K562 (cell line): ENCODE results near the gene ANKRD61. TPM values are rescaled to one million over a fixed set of nuclear protein-coding genes. Genes with fewer than 3 reads are reported as not detected.

ENCODE experiments used
- ATF1 ChIP-seq, 2 experiments: fragments of 450-650 bp in 1 of 2; IDR thresholded peaks; 2 replicates each; pipeline ENCODE4 v1.6.1; 2016; ENCODE audit warnings: missing compliant biosample characterization in 1 of 2, missing genetic modification characterization in 1 of 2
- BMI1 ChIP-seq: fragments of 150-350 bp; IDR thresholded peaks from 2 replicates; pipeline ENCODE4 v1.6.1; 2014; ENCODE audit warnings: low read length
- CUX1 ChIP-seq: fragments of 200-800 bp; sonication (Bioruptor generic); IDR thresholded peaks from 2 replicates; pipeline ENCODE4 v1.6.1; 2016; ENCODE audit warnings: missing genetic modification characterization, missing compliant biosample characterization
- RCOR1 ChIP-seq, 2 experiments: IDR thresholded peaks; 2 replicates each; pipeline ENCODE4 v1.6.1; 2012; ENCODE audit warnings: low read depth in 2 of 2, low read length in 2 of 2, borderline replicate concordance in 1 of 2, improper control_type of control experiment in 1 of 2
- RUNX1 ChIP-seq: sonication (generic); IDR thresholded peaks from 2 replicates; pipeline ENCODE4 v1.6.1; 2016; ENCODE audit warnings: antibody characterized with exemption, low read depth
- SIN3A ChIP-seq, 2 experiments: fragments of 150-350 bp in 1 of 2; IDR thresholded peaks; 2 replicates each; pipeline ENCODE4 v1.6.1; 2011 to 2016; ENCODE audit warnings: borderline replicate concordance in 2 of 2, low read depth in 2 of 2, low read length in 2 of 2, mild to moderate bottlenecking in 2 of 2, moderate library complexity in 2 of 2; ENCODE audit not compliant: control insufficient read depth in 1 of 2
- STAT6 ChIP-seq: sonication (generic); formaldehyde crosslinking; IDR thresholded peaks from 2 replicates; pipeline ENCODE4 v1.8.1; 2023; ENCODE audit warnings: mild to moderate bottlenecking, missing genetic modification reagents
- TAF15 ChIP-seq: fragments of 200-400 bp; formaldehyde crosslinking; IDR thresholded peaks from 2 replicates; pipeline ENCODE4 v1.6.1; 2017; ENCODE audit warnings: mild to moderate bottlenecking, low read depth, low read length, moderate library complexity
- TBL1XR1 ChIP-seq, 2 experiments: IDR thresholded peaks; 2 replicates each; pipeline ENCODE4 v1.6.1; 2012; ENCODE audit warnings: improper control_type of control experiment in 2 of 2, low read length in 2 of 2, mild to moderate bottlenecking in 1 of 2
- ZBTB33 ChIP-seq: sonication (generic); formaldehyde crosslinking; IDR thresholded peaks from 2 replicates; pipeline ENCODE4 v1.8.1; 2023; ENCODE audit warnings: mild to moderate bottlenecking, missing genetic modification reagents
- ZFP1 ChIP-seq: fragments of 450-650 bp; formaldehyde crosslinking; IDR thresholded peaks from 2 replicates; pipeline ENCODE4 v1.4.0; 2020; ENCODE audit warnings: mild to moderate bottlenecking, mixed read lengths
- ZNF121 ChIP-seq: sonication (generic); formaldehyde crosslinking; conservative IDR thresholded peaks from 2 replicates; pipeline ENCODE4 v1.8.0; 2022; ENCODE audit warnings: missing genetic modification reagents
- ZNF717 ChIP-seq: fragments of 250-450 bp; sonication (Bioruptor Pico); IDR thresholded peaks from 2 replicates; pipeline ENCODE4 v1.5.0; 2021
- polyA plus RNA-seq, 8 experiments: library from polyadenylated mRNA; depleted of rRNA in 4 of 8; stranded (reverse) in 5 of 8; unstranded in 3 of 8; fragments of >200 nt; fragmentation: Nextera tagmentation in 2 of 8; fragmentation: Illumina TruSeq in 1 of 8; extraction: Ambion mirVana in 2 of 8; extraction: Trizol in 1 of 8; gene quantifications; 2 replicates each; pipeline versions ENCODE4 v1.2.1 to v1.2.3, GENCODE V29; 2011 to 2014; ENCODE audit warnings: inconsistent platforms in 1 of 8, missing spikeins in 1 of 8
- total RNA-seq, 7 experiments: library from RNA; depleted of rRNA in 6 of 7; stranded (reverse); fragments of >200 nt in 6 of 7; fragmentation: Illumina TruSeq in 2 of 7; extraction: Trizol in 2 of 7; gene quantifications; 2 replicates each; pipeline versions ENCODE4 v1.2.1 to v1.2.3, GENCODE V29; 2011 to 2021; ENCODE audit warnings: low replicate concordance in 1 of 7
- TF ChIP-seq, protein P1 (sequence below), 2 experiments: fragments of 450-650 bp; conservative IDR thresholded peaks; 2 replicates each; pipeline ENCODE4 v1.6.1; 2017; ENCODE audit warnings: mild to moderate bottlenecking in 2 of 2, moderate library complexity in 2 of 2
- TF ChIP-seq, protein P2 (sequence below): fragments of 450-650 bp; IDR thresholded peaks from 2 replicates; pipeline ENCODE4 v1.6.1; 2016; ENCODE audit warnings: low read depth, mild to moderate bottlenecking, moderate library complexity

Gene ANKRD61
- total and polyA plus RNA-seq, 9 of the 15 experiments (the other 6 are each of a cell fraction or from before 2014, with no cell fraction given) = 0.08 to 0.11 (median 0.09) TPM; not detected in 5

- TF ChIP-seq, protein P1, sequence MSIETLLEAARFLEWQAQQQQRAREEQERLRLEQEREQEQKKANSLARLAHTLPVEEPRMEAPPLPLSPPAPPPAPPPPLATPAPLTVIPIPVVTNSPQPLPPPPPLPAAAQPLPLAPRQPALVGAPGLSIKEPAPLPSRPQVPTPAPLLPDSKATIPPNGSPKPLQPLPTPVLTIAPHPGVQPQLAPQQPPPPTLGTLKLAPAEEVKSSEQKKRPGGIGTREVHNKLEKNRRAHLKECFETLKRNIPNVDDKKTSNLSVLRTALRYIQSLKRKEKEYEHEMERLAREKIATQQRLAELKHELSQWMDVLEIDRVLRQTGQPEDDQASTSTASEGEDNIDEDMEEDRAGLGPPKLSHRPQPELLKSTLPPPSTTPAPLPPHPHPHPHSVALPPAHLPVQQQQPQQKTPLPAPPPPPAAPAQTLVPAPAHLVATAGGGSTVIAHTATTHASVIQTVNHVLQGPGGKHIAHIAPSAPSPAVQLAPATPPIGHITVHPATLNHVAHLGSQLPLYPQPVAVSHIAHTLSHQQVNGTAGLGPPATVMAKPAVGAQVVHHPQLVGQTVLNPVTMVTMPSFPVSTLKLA (conservative IDR thresholded peaks at IDR 0.05) = no peak
- TF ChIP-seq TAF15 = no peak
- TF ChIP-seq RCOR1 (IDR thresholded peaks at IDR 0.05; ENCODE audit: borderline replicate concordance in 1 of 2, low read depth in 2 of 2, low read length in 2 of 2) = no peak
- TF ChIP-seq ZFP1 (CRISPR knock-in tag) = no peak
- TF ChIP-seq CUX1 (CRISPR knock-in tag) = no peak
- no peak for TF ChIP-seq SIN3A (IDR thresholded peaks at IDR 0.05; ENCODE audit: borderline replicate concordance in 2 of 2, control insufficient read depth in 1 of 2, low read depth in 2 of 2, low read length in 2 of 2)
- no peak for TF ChIP-seq ZNF121 (CRISPR knock-in tag)
- TF ChIP-seq ZBTB33 (CRISPR knock-in tag) = no peak
- no peak for TF ChIP-seq ZNF717
- TF ChIP-seq ATF1 (CRISPR knock-in tag; IDR thresholded peaks at IDR 0.05) = no peak
- 0 out of 2 replicates have a peak, but pooled peaks have one; percentile 23 for TF ChIP-seq ATF1 (tag; IDR thresholded peaks at IDR 0.05)
- no peak for TF ChIP-seq RUNX1
- TF ChIP-seq TBL1XR1 (IDR thresholded peaks at IDR 0.05; ENCODE audit: low read length in 2 of 2) = no peak
- TF ChIP-seq BMI1 = no peak
- TF ChIP-seq STAT6 (CRISPR knock-in tag) = no peak
- TF ChIP-seq, protein P2, sequence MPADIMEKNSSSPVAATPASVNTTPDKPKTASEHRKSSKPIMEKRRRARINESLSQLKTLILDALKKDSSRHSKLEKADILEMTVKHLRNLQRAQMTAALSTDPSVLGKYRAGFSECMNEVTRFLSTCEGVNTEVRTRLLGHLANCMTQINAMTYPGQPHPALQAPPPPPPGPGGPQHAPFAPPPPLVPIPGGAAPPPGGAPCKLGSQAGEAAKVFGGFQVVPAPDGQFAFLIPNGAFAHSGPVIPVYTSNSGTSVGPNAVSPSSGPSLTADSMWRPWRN = no peak
Observed at GRCh38 chr7:6016653-6016966, 14.6 kb upstream of the ANKRD61 start (continued).
